ENCODE data around the gene KIAA1958. TPM values are rescaled to one million over a fixed set of nuclear protein-coding genes. Genes with fewer than 3 reads are reported as not detected.

Gene KIAA1958
- polyA plus RNA-seq, 1 of the 3 experiments (the other 2 are of a cell fraction): 1.6 TPM

DNA sequence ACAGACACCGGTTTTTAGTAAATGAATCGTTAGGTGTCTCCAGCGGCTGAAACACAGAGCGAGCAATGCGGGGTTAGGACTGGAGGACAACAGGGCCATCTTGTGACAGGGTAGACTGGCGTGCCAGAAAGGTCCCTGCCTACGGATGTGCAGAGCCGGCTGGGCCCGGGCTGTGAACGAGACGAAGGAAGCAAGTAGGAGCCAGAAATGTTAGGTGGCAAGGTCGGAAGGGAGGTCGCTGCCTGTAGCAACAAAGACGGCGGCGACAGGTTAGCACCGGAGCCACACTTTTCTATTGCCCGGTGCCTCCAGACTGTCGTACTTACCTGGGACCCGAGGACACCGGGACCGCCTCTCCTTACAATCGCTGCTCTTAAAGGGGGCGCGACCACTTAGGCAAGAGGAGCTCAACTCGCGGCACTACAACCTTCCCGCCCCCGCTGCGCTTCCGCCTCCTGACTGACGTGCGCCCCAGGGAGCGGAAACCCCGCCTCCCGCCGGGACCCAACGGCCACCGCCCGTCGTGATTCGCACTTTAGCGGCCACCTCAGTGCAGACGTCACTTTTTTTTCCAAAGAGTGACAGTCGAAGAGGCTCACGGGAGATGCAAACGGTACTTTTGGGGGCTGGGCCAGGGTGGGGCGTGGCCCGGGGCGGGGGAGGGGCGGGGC is 231.2 kb downstream of the KIAA1958 start, which contains the start of gene INIP:
Gene INIP, minus strand, starts transcription at position 457 of the 671 bp plus-strand sequence. CDS start 1,632 bp downstream, outside the sequence.
- ChIA-PET POLR2A (interaction anchor here (1.0 to 1.3 kb wide), 2 partner anchors 232 to 338 kb away, joined by 3 to 6 read pairs; partner anchors contain the start of gene HSDL2), CTCF (interaction anchor here (0.6 to 4.8 kb wide), 16 partner anchors 13 to 626 kb away, joined by 3 to 24 read pairs (median 4); partner anchors contain the start of gene PTBP3)
- peak within 1 kb of the TSS; percentile 78 to 80 for H3K27ac ChIP-seq (ENCODE audit: low read depth in 2 of 2, low read length in 1 of 2)
- H3K27me3 ChIP-seq (ENCODE audit: insufficient read depth): no peaks in the 10 kb centered on the region
- no peaks in the 10 kb centered on the region for H3K9me2 ChIP-seq
- peak within 1 kb of the TSS; percentile 80 to 83 for H3K4me3 ChIP-seq (ENCODE audit: low read depth in 2 of 2, low read length in 1 of 2)
- H3K36me3 ChIP-seq (replicated peaks in 1 of 2; ENCODE audit: control insufficient read depth in 1 of 2, insufficient read depth in 2 of 2, low read length in 1 of 2): peaks cover 2 to 8% of the 10 kb centered on the region in 2 experiments
- H3K79me2 ChIP-seq (ENCODE audit: insufficient read depth): peaks cover 47% of the 10 kb centered on the region
- H3K4me2 ChIP-seq: peak within 1 kb of the TSS; percentile 89
- peaks cover 25% of the 10 kb centered on the region for H3F3A ChIP-seq (replicated peaks; ENCODE audit: insufficient read depth)
- peak; percentile 96 for DNase-seq
- H3K9ac ChIP-seq: peak within 1 kb of the TSS; percentile 79
- WGBS (ENCODE audit: low lambda C conversion rate): under 1% methylated on average over 17 of the region's 51 CpGs
- peak within 1 kb of the TSS; percentile 96 for H2AFZ ChIP-seq (ENCODE audit: low read depth)
- peaks cover 0 to 8% of the 10 kb centered on the region in 2 experiments; a peak in 2 of 4 replicates for H3K4me1 ChIP-seq (ENCODE audit: control insufficient read depth in 1 of 2, insufficient read depth in 2 of 2, low read depth in 1 of 2, low read length in 1 of 2)
- H4K20me1 ChIP-seq (ENCODE audit: insufficient read depth): no peaks in the 10 kb centered on the region
- no peaks in the 10 kb centered on the region for H3K9me3 ChIP-seq
- peak; percentile 91 for TF ChIP-seq GABPA (IDR thresholded peaks at IDR 0.05; ENCODE audit: low read depth)
- TF ChIP-seq, protein P1, sequence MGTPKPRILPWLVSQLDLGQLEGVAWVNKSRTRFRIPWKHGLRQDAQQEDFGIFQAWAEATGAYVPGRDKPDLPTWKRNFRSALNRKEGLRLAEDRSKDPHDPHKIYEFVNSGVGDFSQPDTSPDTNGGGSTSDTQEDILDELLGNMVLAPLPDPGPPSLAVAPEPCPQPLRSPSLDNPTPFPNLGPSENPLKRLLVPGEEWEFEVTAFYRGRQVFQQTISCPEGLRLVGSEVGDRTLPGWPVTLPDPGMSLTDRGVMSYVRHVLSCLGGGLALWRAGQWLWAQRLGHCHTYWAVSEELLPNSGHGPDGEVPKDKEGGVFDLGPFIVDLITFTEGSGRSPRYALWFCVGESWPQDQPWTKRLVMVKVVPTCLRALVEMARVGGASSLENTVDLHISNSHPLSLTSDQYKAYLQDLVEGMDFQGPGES (IDR thresholded peaks at IDR 0.05; ENCODE audit: low read depth, low read length): no peak
- no peak for TF ChIP-seq TEAD4 (IDR thresholded peaks at IDR 0.05; ENCODE audit: borderline replicate concordance, insufficient read depth)
- TF ChIP-seq RXRA (IDR thresholded peaks at IDR 0.05; ENCODE audit: borderline replicate concordance, low read depth): no peak
- TF ChIP-seq, protein P2, sequence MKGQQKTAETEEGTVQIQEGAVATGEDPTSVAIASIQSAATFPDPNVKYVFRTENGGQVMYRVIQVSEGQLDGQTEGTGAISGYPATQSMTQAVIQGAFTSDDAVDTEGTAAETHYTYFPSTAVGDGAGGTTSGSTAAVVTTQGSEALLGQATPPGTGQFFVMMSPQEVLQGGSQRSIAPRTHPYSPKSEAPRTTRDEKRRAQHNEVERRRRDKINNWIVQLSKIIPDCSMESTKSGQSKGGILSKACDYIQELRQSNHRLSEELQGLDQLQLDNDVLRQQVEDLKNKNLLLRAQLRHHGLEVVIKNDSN (IDR thresholded peaks at IDR 0.05; ENCODE audit: borderline replicate concordance, low read depth): no peak
- TF ChIP-seq SIN3A (IDR thresholded peaks at IDR 0.05; ENCODE audit: borderline replicate concordance, low read depth, low read length): peak; percentile 79; the same call in 1 of the 2 replicates
- no peak for TF ChIP-seq FOSL2 (IDR thresholded peaks at IDR 0.05; ENCODE audit: borderline replicate concordance, low read depth)
- TF ChIP-seq MXI1 (IDR thresholded peaks at IDR 0.05; ENCODE audit: low read depth, low read length): peak; percentile 77; the same call in 1 of the 2 replicates
- no peak for TF ChIP-seq EZH2phosphoT487 (IDR thresholded peaks at IDR 0.05; ENCODE audit: borderline replicate concordance, low read depth)
- TF ChIP-seq RAD21 (IDR thresholded peaks at IDR 0.05; ENCODE audit: low read length): peak; percentile 62
- peak; percentile 53; the same call in 1 of the 2 replicates for TF ChIP-seq TAF1 (IDR thresholded peaks at IDR 0.05; ENCODE audit: borderline replicate concordance, low read depth, low read length)
- no peak for TF ChIP-seq MEF2A (IDR thresholded peaks at IDR 0.05; ENCODE audit: borderline replicate concordance, low read depth)
- no peak for TF ChIP-seq NFIC (IDR thresholded peaks at IDR 0.05; ENCODE audit: borderline replicate concordance)
- TF ChIP-seq, protein P3, sequence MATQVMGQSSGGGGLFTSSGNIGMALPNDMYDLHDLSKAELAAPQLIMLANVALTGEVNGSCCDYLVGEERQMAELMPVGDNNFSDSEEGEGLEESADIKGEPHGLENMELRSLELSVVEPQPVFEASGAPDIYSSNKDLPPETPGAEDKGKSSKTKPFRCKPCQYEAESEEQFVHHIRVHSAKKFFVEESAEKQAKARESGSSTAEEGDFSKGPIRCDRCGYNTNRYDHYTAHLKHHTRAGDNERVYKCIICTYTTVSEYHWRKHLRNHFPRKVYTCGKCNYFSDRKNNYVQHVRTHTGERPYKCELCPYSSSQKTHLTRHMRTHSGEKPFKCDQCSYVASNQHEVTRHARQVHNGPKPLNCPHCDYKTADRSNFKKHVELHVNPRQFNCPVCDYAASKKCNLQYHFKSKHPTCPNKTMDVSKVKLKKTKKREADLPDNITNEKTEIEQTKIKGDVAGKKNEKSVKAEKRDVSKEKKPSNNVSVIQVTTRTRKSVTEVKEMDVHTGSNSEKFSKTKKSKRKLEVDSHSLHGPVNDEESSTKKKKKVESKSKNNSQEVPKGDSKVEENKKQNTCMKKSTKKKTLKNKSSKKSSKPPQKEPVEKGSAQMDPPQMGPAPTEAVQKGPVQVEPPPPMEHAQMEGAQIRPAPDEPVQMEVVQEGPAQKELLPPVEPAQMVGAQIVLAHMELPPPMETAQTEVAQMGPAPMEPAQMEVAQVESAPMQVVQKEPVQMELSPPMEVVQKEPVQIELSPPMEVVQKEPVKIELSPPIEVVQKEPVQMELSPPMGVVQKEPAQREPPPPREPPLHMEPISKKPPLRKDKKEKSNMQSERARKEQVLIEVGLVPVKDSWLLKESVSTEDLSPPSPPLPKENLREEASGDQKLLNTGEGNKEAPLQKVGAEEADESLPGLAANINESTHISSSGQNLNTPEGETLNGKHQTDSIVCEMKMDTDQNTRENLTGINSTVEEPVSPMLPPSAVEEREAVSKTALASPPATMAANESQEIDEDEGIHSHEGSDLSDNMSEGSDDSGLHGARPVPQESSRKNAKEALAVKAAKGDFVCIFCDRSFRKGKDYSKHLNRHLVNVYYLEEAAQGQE (IDR thresholded peaks at IDR 0.05; ENCODE audit: low read depth, low read length): no peak
- peak; percentile 73 for TF ChIP-seq CHD2 (IDR thresholded peaks at IDR 0.05; ENCODE audit: low read length, partially characterized antibody)
- TF ChIP-seq RFX5 (IDR thresholded peaks at IDR 0.05; ENCODE audit: low read length): peak; percentile 55; the same call in 1 of the 2 replicates
- TF ChIP-seq RCOR1 (IDR thresholded peaks at IDR 0.05; ENCODE audit: low read length): no peak
- TF ChIP-seq, protein P4, sequence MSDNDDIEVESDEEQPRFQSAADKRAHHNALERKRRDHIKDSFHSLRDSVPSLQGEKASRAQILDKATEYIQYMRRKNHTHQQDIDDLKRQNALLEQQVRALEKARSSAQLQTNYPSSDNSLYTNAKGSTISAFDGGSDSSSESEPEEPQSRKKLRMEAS (IDR thresholded peaks at IDR 0.05; ENCODE audit: low read depth): no peak
- peak; percentile 69 for TF ChIP-seq POLR2AphosphoS5 (IDR thresholded peaks at IDR 0.05; ENCODE audit: low read depth, low read length)
- no peak for TF ChIP-seq YY1 (IDR thresholded peaks at IDR 0.05; ENCODE audit: low read depth)
- peak; percentile 91 for TF ChIP-seq ELF1 (IDR thresholded peaks at IDR 0.05)
- TF ChIP-seq, protein P5, sequence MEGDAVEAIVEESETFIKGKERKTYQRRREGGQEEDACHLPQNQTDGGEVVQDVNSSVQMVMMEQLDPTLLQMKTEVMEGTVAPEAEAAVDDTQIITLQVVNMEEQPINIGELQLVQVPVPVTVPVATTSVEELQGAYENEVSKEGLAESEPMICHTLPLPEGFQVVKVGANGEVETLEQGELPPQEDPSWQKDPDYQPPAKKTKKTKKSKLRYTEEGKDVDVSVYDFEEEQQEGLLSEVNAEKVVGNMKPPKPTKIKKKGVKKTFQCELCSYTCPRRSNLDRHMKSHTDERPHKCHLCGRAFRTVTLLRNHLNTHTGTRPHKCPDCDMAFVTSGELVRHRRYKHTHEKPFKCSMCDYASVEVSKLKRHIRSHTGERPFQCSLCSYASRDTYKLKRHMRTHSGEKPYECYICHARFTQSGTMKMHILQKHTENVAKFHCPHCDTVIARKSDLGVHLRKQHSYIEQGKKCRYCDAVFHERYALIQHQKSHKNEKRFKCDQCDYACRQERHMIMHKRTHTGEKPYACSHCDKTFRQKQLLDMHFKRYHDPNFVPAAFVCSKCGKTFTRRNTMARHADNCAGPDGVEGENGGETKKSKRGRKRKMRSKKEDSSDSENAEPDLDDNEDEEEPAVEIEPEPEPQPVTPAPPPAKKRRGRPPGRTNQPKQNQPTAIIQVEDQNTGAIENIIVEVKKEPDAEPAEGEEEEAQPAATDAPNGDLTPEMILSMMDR (IDR thresholded peaks at IDR 0.05): peak; percentile 30
- TF ChIP-seq FOXJ3 (CRISPR knock-in tag; IDR thresholded peaks at IDR 0.05): no peak
- peak; percentile 3; the same call in 1 of the 2 replicates for TF ChIP-seq TCF12 (IDR thresholded peaks at IDR 0.05)
- TF ChIP-seq JUND (IDR thresholded peaks at IDR 0.05): no peak
